Glomerular endothelial cell (primary cell): Measurements from ENCODE around the gene AK3. TPM values are rescaled to one million over a fixed set of nuclear protein-coding genes. Genes with fewer than 3 reads are reported as not detected.

Experiments
- DNase-seq: peaks from one replicate; pipeline ENCODE4 v3.0.0-alpha.2; 2011; ENCODE audit warnings: low read depth, low spot score; ENCODE audit errors: extremely low read depth
- total RNA-seq: library from RNA; depleted of rRNA; stranded (reverse); fragments of >200 nt; gene quantifications from 2 replicates; pipeline ENCODE4 v1.2.3, GENCODE V29; 2015

AK3 gene
- total RNA-seq, 1 donor from 2014 or later = 63.6 TPM

DNA sequence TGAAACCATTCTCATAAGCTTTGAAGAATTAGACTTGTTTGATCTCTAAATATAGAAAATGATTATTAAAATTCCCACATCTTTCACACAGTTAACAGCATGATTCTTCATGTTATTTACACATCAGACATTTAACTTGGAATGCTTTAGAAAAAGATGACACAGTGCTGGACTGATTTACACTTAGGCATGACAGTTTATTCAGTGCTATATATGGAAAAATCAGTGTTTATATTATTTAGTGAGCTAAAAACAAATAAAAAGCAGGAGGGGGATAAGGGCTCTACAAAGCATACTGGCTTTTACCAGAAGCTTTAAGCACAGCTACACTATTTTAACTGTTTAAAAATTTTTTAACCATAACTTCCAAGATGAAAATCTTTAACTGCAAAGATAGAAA lies 31.6 kb downstream of the AK3 start:
- DNase-seq = no peak

DNA sequence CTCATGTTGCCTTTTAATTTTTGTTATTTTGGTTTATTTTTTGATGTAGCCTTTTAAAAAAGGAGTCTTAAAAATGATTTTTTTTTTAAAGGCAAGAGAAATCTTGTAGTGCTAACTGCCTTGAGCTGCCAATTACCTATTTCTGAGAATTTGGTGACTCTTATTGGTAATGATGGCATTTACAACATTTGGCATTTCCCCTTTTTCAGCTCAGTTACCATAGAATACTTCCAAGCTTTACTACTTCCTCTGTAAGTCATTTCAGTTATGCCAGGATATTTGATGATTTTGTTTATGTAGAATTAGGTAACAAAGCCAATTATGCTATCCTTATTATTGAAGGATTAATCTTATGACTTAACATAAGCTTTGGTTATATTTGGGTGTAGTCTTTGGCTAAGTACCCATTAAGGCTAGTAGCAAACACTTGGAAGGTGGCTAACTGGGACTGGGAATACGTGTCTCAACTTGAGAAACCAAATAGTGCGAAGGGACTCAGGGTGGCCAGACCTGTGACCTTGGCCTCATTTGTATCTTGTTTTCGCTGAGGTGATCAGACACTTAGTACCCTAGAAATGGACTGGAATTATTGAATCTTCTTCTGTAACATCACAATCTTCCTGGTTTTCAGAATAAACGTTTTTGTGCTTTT lies 33.9 kb downstream of the AK3 start:
- no peak for DNase-seq

DNA sequence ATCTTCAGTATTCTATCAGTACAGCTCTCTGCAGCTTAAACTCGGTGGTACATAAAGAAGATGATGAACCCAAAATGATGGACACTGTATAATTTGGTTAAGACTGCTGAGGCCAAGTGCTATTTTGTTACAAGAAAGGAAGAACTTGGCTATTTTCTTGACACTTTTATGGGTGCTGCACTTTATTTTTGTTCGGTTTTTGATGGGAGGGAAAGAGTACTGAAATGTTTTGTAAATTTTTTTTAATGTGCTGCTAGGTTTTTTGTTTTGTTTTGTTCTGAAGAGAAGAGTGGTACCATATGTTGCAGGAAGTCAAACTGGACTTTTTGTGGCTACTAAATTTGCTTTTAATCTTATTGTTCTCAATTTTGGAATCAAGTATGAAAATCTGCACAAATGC lies 35.0 kb downstream of the AK3 start:
- DNase-seq = no peak

- no peak for DNase-seq
These were observed 36.9 kb downstream of the AK3 start for GRCh38 chr9:4704129-4704528.

- no peak for DNase-seq
These were observed 39.5 kb downstream of the AK3 start for GRCh38 chr9:4701526-4701925.

GRCh38 chr9:4700932-4701331 lies 40.1 kb downstream of the AK3 start:
- no peak for DNase-seq

- DNase-seq = no peak
These were observed 40.9 kb downstream of the AK3 start for GRCh38 chr9:4700091-4700490.

DNA sequence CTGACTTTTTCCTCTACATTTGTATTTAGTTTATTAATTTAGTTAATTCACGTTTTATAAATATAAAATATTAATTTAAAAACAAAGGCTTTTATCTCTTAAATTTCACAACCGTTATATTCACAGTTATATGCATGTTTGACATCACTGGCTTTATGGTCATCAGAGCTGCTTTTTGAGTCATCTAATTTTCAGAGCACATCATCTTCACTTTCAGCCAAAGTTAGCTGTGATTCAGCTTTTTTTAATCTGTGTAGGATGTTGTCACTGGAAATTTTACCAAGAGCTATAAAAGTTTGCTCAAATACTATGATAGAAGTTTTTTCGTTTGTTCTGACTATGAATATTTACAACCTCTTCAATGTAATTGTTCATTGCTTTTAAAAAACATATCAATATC lies 49.2 kb downstream of the AK3 start:
- DNase-seq = no peak

DNA sequence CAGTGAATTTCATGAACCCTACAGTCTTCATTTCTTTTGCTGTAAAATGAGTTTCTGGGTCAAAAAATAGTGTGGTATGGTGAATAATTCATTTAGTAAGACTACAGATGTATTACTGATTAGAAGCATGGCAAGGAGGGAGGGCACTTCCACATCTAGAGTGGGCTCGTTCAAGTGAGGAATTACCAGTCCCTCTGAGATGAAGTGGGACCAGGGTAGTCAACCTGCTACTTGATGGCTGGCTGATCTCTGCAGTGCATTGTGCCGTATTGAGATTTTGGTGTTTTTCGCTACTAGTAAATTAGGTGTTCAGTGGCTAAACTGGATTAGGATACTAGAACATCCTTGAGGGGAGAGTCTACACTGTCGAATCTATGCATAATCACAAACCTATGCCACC lies 50.9 kb downstream of the AK3 start:
- no peak for DNase-seq

DNA sequence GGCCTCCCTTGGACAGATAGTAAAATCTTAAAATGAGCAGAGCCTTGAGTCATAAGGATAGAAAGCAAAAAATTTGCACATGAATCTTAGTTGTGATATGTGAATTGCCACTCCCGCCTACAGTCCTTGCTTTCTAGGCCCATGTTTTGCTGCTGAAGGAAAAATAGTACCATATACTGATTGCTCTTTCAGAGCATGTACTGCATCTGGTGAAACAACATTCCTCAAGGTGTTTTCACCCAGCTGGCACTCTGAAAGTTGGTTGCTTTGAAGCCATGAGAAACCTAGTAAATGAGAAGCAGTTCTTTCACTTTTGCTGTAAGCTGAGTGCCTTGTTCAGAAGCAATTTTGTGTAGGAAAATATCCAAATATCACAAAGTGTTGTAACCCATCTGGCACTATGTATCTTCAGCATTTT lies 51.3 kb downstream of the AK3 start:
- no peak for DNase-seq

GRCh38 chr9:4689021-4689420 lies 52.0 kb downstream of the AK3 start:
- no peak for DNase-seq

- DNase-seq = no peak
These were observed 54.4 kb downstream of the AK3 start for GRCh38 chr9:4686584-4686983.

DNA sequence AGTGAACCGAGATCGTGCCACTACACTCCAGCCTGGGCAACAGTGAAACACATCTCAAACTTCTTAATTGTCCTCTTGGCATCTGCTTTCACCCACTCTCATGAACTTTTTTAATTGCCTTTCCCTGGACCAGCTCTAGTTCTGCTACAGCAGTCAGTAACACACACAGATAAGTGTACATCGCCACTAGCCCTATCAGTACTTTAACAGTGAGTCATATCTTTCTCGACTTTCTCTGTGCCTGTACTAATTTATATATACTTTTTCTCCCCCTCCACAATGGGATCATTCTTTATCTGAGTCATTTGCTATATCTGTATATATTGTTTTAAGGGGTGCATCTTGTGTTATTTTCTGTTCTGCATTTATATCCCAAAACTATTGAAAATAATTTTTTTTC lies 54.9 kb downstream of the AK3 start:
- no peak for DNase-seq

- DNase-seq = no peak
These were observed 56.2 kb downstream of the AK3 start for GRCh38 chr9:4684820-4685219.

DNA sequence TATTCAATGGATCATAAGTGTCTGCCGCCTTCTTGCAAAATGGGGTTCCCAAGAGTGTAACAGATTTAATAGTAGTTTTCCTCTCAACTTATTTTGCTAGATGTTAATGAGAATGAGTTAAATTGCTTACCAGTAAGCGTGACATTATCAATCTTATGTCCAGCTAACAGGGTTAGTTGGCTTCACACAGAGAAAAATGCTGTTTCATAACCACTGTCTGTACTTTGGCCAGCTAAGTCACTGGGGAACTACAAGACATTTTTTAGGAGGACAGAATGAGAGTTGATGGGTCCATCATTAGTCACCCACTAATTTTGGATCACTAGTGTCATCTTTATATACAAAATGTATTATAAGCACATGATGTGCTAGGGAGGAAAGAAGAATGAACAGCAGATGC lies 60.3 kb downstream of the AK3 start:
- DNase-seq = no peak

DNA sequence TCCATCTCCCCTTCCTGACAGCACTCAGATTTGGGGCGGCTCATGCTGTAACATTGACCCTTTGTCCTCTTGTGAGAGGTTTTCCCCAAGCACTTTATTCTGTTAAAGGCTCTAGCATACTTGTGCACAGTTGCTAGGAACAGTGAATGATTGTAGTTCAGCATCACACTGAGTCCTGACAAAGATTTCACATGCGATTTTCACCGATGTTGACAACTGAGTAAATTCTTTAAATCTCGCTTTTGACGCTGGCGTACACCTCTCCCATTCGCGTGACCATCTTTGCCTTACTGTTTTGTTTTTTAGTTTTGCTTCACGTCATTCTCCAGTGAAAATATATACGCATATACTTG lies 60.9 kb downstream of the AK3 start:
- no peak for DNase-seq

DNA sequence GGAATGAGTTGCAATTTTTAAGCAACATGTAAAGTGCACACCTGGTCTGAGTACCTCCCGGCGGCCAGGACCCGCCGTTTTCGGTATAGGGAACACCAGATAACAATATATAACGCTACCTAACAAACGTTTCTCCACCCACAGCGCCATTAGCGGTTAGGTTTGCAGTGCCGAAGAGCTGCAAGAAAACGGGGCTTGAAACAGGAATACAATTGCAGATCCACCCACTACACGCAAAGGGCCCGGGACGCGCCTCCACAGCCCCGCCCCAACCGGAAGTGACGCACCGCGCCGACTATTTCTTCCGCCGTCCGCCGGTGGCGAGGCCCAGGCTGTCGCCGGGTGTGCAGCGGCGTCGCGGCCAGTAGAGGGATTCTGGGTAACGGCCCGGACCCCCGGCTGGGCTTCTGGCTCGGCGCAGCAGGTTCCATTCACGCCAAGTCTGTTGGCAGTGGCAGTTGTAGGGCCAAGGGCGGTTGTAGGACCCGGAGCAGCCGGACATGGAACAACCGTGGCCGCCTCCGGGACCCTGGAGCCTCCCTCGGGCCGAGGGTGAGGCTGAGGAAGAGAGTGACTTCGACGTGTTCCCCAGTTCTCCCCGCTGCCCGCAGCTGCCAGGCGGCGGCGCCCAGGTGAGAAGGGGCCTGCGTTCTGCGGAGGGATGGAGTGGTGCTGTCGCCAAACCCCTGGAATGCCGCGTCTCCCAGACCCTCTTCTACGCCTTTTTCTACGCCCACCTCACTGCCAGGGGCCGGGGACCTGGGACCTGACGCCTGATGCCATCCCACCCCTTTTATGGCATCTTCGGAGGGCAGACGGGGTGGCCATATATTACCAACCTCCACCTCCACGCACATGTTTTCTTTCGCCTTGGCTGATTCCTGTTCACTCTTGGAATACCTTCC lies 61.5 kb downstream of the AK3 start, which contains the start of gene CDC37L1:
Gene CDC37L1 (plus strand): TSS at position 302 of the 905 bp plus-strand sequence. CDS start 199 bp downstream, at position 501.
- DNase-seq = peak; percentile 66

DNA sequence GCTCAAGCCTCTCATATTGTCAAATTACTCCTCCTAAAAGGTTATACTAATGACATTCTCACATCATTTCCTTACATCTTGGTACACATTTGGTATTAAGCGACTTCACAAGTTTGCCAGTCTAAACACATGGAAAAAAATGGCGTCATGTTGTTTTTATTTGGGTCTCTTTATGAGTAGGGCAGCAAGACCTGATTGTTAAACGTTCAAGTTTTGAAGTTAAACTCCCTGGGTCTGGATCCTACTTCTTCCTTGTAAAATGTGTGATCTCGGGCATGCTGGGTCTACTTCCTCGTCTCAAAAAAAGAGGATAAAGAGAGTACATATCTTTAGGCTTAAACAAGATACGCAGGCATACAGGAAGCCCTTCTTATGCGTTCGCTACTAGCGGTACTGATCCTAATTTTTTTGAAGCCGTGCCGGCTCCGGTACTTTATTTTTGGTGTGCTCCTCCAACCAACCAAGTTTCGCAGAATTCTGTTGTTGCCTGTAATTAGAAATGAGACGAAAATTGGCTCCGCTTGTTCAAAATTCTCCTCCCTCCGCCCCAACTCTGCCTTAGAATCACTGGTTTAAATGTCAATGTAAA lies 62.2 kb downstream of the AK3 start:
- no peak for DNase-seq

DNA sequence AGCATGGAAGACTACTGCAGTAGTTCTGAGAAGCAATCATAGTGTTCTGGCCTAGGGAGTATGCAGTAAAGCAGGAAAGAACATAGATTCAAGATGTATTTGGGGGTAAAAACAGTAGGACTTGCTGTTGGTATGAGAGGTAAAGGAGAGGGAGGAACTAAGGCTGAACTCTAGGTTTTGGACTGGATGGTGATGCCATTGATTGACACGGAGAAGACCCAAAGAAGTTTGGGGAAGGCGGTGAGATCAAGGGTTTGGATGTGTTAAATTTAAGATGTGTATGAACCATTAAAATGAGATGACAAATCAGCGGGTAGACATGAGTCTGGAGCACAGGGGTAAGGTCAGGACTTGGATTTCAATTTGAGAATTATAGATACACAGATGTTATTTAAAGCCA lies 63.6 kb downstream of the AK3 start:
- DNase-seq = no peak

DNA sequence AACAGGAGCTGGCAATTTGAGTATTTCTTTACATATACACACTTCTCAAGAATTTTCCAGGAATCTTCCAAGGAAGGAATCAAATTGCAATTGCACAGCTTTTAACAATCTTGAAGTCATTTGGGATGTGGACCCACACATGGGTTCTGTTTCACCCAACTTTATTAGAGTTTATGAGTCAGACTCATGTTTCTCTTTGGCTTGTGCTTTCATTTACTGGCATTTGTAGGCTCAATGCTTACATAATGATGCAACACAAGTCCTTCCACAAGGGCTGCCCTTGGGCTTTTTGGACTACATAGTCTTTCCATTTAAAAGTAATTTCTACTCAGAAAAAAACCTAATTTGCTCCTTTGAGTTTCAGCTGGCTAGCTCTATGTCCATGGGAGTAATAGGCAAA lies 66.2 kb downstream of the AK3 start:
- no peak for DNase-seq

- no peak for DNase-seq
These were observed 69.3 kb downstream of the AK3 start for GRCh38 chr9:4671737-4672136.

- no peak for DNase-seq
These were observed 70.4 kb downstream of the AK3 start for GRCh38 chr9:4670591-4670990.
